Gastroesophageal sphincter (tissue), 3 donors: Measurements from ENCODE around the gene IFIT3.

ENCODE experiments used
- CTCF ChIP-seq, 4 experiments: fragments of 200-600 bp in 2 of 4; fragments of 450-650 bp in 2 of 4; sonication (generic) in 1 of 4; IDR thresholded peaks; one replicate each; pipeline ENCODE4 v1.5.1; 2017 to 2019; ENCODE audit warnings: antibody characterized with exemption in 4 of 4, mild to moderate bottlenecking in 2 of 4, moderate library complexity in 2 of 4
- EP300 ChIP-seq: sonication (generic); formaldehyde crosslinking; IDR thresholded peaks from one replicate; pipeline ENCODE4 v1.6.1; 2017; ENCODE audit warnings: antibody characterized with exemption, mild to moderate bottlenecking
- POLR2A ChIP-seq, 2 donors: fragments of 450-650 bp; IDR thresholded peaks; one replicate each; pipeline ENCODE4 v1.6.1; 2017; ENCODE audit warnings: antibody characterized with exemption in 2 of 2, mild to moderate bottlenecking in 2 of 2, moderate library complexity in 1 of 2

GRCh38 chr10:89281606-89282395 lies 46.0 kb upstream of the IFIT3 start:
- TF ChIP-seq CTCF (IDR thresholded peaks at IDR 0.05) (no peak), EP300 (no peak), POLR2A (IDR thresholded peaks at IDR 0.05) (no peak)
